ENCODE data around the gene ALAS2. TPM values are rescaled to one million over a fixed set of nuclear protein-coding genes. Genes with fewer than 3 reads are reported as not detected.

Gene ALAS2
- total RNA-seq, 1 donor from 2014 or later: not detected

GRCh38 chrX:55006827-55007621 lies 23.8 kb downstream of the ALAS2 start:
- no peaks in the 10 kb centered on the region for H3K9me3 Mint-ChIP-seq (ENCODE audit: unreplicated experiment)

GRCh38 chrX:55005256-55005655 lies 25.5 kb downstream of the ALAS2 start:
- H3K36me3 Mint-ChIP-seq (ENCODE audit: low read depth, unreplicated experiment): peaks cover 41% of the 10 kb centered on the region
- H3K4me1 Mint-ChIP-seq (ENCODE audit: unreplicated experiment): peaks cover 23% of the 10 kb centered on the region
- H3K9me3 Mint-ChIP-seq (ENCODE audit: unreplicated experiment): no peaks in the 10 kb centered on the region
- no peak for DNase-seq (ENCODE audit: low spot score)
- H3K27me3 Mint-ChIP-seq (ENCODE audit: unreplicated experiment): peaks cover 10% of the 10 kb centered on the region
- peak overlapping the region; percentile 76 for H3K4me3 Mint-ChIP-seq (ENCODE audit: unreplicated experiment)
- H3K27ac Mint-ChIP-seq (ENCODE audit: unreplicated experiment): no peak overlapping the region
- TF ChIP-seq CTCF (IDR thresholded peaks at IDR 0.05; ENCODE audit: unreplicated experiment): no peak

More at GRCh38 chrX:55006827-55007621, 23.8 kb downstream of the ALAS2 start:
- Mint-ChIP-seq H3K27ac (ENCODE audit: unreplicated experiment) (peak overlapping the region; percentile 75), H3K4me1 (ENCODE audit: unreplicated experiment) (peaks cover 23% of the 10 kb centered on the region), H3K36me3 (ENCODE audit: low read depth, unreplicated experiment) (peaks cover 41% of the 10 kb centered on the region), H3K4me3 (ENCODE audit: unreplicated experiment) (peak overlapping the region; percentile 56), H3K27me3 (ENCODE audit: unreplicated experiment) (peaks cover 6% of the 10 kb centered on the region)
- no peak for TF ChIP-seq CTCF (IDR thresholded peaks at IDR 0.05; ENCODE audit: unreplicated experiment)
- DNase-seq (ENCODE audit: low spot score): no peak

- H3K4me1 Mint-ChIP-seq (ENCODE audit: unreplicated experiment): peaks cover 23% of the 10 kb centered on the region
- H3K36me3 Mint-ChIP-seq (ENCODE audit: low read depth, unreplicated experiment): peaks cover 41% of the 10 kb centered on the region
- DNase-seq (ENCODE audit: low spot score): no peak
- H3K27ac Mint-ChIP-seq (ENCODE audit: unreplicated experiment): peak overlapping the region; percentile 57
- H3K27me3 Mint-ChIP-seq (ENCODE audit: unreplicated experiment): peaks cover 10% of the 10 kb centered on the region
- no peak for TF ChIP-seq CTCF (IDR thresholded peaks at IDR 0.05; ENCODE audit: unreplicated experiment)
- H3K9me3 Mint-ChIP-seq (ENCODE audit: unreplicated experiment): no peaks in the 10 kb centered on the region
- peak overlapping the region; percentile 42 for H3K4me3 Mint-ChIP-seq (ENCODE audit: unreplicated experiment)
Observed at GRCh38 chrX:55004231-55004630, 26.5 kb downstream of the ALAS2 start.

GRCh38 chrX:54999717-55000598 lies 30.8 kb downstream of the ALAS2 start, which contains the start of gene APEX2:
Gene APEX2, plus strand, starts transcription at chrX:55000363. Its CDS starts 60 bp downstream, at chrX:55000423.
- no peak for TF ChIP-seq CTCF (IDR thresholded peaks at IDR 0.05; ENCODE audit: unreplicated experiment)
- H3K4me1 Mint-ChIP-seq (ENCODE audit: unreplicated experiment): peaks cover 4% of the 10 kb centered on the region
- H3K27ac Mint-ChIP-seq (ENCODE audit: unreplicated experiment): peak within 1 kb of the TSS; percentile 84
- DNase-seq (ENCODE audit: low spot score): peak; percentile 73
- no peaks in the 10 kb centered on the region for H3K9me3 Mint-ChIP-seq (ENCODE audit: unreplicated experiment)
- H3K27me3 Mint-ChIP-seq (ENCODE audit: unreplicated experiment): peaks cover 8% of the 10 kb centered on the region
- H3K36me3 Mint-ChIP-seq (ENCODE audit: low read depth, unreplicated experiment): peaks cover 23% of the 10 kb centered on the region
- H3K4me3 Mint-ChIP-seq (ENCODE audit: unreplicated experiment): peak within 1 kb of the TSS; percentile 95
